Stimulated activated CD8-positive, alpha-beta memory T cell treated with anti-CD3 and anti-CD28 coated beads, Interleukin-7, amount 100 ng/mL, for 1 hour (primary cell): ENCODE data around the gene DYNLT2.
"Not testable (repeated sequence)": the region's sequence is repeated elsewhere in the genome, so short reads cannot be mapped to it uniquely, and the experiment has no call there.

Experiments
- DNase-seq, 2 donors: peaks; one replicate each; pipeline ENCODE4 v3.0.0-alpha.2; 2020; ENCODE audit warnings: low read depth in 2 of 2

Gene DYNLT2

DNA sequence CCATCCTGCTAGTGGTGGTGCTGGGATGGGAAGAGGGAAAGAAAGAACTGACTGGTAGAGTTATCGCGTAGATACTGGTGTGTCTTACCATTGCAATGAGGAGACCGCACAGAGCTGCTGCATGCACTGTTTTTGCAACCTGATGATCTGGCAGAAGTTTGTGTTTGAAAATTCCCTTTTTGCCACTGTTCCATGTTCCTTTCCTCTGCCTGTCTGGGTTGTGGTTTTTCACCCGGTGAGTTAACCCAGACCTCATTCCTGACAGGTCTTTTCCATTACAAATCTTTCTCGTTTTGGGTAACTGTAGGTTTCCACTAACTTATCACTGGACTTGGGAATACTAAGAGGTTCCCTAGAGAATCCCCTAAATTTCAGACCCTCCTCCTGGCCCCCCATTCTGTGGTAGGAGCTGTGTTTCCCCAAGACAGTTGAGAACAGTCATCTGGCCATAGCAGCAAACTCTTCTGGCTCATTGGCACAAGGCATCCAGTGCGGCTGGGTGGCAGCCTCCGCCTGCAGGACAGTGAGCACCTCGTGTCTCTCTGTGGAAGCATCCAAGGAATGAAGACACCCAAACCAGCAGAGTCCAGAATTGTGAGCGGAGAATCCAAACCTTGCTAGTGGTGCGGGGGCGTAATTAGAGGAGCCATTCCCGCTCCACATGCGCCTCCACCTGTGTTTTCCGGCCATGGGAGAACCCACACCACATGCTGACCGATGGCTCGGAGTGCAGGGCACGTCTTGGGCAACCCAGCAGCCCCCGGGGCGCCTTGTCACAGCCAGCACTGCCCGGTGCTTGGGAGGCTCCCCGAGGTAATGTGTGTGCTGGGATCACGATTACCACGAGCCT lies 32.8 kb upstream of the DYNLT2 start:
- DNase-seq, result no peak

DNA sequence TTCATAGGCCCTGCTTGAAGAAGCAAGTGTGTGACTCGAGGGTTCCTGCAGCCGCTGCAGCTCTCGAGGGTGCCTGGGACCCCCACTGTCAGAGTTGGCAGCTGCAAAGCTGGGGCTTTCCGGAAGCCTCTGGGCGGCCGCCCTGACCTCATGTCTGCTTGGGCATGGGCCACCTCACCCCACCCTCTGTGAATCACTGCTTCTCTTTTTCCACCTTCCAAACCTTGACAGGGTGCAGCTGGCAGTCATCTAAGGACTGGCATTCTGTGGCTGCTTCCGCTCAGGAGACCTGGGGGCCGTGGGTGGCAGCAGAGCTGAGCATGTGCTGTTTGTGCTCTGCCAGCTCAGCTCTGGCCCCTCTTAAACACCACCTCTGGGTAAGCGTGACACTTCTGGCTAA lies 32.0 kb upstream of the DYNLT2 start:
- no peak for DNase-seq

DNA sequence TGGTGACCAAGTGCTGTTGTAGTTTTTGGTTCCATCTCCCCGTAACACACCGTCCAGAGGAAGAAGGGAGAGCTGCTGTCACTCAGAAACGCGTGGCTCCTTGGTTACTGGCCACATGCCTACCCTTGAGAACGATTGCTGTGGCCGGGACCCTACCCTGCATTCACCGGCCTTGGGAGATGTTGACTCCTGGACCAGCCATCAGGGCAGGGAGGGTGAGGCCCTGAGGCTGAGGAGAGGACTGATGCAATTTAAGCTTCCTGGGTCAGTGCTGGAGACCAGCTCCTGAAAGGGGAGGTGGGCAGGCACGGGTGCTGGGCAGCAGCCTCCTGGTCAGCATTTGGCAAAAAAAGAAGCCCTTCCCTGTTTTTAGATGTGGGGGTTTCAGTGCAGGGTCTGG lies 31.6 kb upstream of the DYNLT2 start:
- no peak for DNase-seq

DNA sequence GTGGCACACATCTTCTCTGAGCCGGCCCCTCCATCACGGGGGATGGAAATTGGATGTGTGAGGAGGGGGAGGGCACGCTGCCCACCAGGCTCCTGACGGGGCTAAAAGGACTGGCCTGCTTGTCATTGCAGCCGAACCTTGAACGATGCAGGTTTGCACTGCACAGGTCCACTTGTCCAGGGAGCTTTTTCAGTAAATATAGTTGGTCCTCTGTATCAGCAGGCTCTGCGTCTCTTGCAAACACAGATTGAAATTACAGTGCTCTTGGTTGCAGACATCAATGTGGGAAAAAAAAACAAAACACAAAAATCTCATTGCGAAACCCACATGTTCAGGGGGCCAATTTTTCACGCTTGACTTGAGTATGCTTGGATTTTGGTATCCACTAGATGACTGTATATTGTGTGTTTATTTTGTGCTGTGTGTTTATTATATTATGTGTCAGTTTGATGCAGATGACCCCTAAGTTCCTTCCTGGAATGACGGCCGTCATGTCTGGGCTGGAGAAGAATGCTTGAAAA lies 29.3 kb upstream of the DYNLT2 start:
- no peak for DNase-seq

DNA sequence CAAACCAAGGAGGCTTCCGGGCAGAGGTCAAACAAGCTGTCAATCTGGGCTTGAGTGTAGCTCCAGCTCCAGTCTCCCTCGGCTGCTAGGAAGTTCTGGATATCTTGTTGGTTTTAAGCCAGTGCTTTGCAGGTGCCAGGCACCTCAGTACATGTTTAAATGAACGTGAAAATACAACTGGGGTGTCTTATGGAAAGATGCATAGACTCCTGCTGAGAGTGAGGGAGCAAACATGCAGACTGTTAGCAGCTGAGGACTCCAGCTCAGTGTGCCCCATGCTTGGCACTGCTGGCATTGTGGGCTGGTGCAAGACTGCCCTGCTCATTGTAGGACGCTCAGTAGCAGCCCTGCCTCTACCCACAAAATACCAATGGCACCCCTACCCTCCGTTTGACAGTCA lies 28.5 kb upstream of the DYNLT2 start:
- DNase-seq, result no peak

DNA sequence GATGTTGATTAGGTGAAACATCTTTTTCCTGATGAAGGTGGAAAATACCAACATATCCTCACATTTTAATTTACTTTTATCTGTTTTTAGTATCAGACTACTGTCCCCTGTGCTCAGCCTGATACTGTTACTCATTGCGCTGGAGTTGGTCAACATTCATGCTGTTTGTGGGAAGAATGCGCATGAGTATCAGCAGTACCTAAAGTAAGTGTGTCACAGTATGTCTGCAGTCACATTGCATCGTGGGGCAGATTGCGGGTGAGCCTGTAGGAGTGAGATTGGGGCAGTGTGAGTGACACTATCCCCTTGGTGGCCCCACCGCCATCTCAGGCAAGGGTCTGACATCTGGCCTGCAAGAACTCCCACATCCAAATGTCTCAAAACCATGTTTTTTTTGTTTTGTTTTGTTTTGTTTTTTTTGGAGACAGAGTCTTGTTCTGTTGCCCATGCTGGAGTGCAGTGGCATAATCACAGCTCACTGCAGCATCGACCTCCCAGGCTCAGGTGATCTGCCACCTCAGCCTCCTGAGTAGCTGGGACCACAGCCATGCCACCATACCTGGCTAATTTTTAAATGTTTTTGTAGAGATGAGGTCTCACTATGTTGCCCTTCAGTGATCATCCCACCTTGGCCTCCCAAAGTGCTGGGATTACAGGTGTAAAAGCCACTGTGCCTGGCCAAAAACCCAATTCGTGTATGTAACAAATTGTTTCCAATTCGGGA lies 27.9 kb upstream of the DYNLT2 start:
- no peak for DNase-seq

DNA sequence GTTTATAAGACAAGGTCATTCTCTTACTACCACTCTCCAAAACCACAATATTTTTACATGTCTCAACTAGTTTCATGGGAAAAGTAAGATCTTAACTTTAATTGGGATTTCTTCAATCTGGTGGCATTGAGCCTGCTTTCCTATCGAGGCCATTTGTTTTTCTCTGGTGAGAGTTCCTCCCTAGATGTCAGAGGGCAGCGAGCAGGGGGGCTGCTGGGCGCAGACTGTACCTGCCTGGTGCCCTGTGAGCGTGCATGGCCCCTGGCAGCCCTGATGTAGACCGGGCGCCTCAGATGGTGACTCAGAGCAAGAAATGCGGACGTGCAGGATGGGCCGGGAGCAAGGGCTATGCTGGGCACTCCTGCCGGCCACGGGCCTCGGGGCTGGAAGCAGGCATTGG lies 27.3 kb upstream of the DYNLT2 start:
- no peak for DNase-seq

DNA sequence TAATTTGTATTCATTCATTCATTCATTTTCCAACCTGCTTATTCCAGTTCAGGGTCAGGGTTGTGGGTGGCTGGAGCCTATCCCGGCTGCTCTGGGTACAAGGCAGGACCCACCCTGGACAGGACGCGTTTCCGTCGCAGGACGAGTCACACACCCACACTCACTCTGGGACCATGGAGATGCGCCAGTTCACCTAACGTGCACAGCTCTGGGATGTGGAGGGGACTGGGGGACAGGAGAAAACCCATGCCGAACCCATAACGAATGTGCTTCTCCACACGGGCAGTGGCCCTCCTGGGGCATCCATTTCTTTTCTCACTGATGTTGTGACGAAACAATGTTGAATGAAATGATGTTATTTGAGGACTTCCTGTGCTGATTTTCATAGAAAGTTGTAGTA lies 26.5 kb upstream of the DYNLT2 start:
- no peak for DNase-seq

DNA sequence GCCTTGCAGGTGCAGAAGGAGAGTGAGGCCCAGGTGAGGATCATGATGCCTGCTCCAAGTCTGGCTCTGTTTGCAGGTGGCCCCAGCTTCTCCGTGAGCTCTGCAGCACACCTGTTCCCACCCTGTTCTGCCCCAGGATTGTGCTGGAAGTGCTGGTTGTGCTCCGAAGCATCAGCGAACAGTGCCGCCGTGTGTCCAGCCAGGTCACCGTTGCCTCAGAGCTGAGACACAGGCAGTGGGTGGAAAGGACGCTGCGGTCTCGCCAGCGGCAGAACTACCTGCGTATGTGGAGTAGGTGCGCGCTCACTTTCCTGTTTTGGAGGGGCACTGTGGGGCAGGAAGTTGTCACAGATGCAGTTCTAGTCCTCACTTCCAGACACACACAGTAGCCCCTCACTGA lies 25.0 kb upstream of the DYNLT2 start:
- no peak for DNase-seq

DNA sequence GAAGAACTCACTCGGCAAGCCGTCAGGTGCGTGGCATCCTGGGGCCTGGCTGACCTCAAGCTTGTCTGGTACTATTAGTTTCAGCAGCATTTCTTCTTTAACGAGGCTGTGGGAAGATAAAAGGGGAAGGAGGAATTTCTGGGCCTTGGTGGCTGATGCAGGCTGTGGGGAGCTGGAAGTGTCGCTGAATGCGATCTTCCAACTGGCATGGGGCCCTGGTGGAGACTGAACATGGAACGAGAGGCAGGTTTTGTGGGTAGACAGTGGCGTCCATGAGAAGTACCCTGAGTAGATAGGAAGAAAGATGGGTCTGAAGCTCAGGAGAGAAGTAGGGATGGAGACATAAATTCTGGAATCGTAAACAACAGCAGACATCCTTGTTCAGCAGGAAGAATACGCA lies 23.9 kb upstream of the DYNLT2 start:
- no peak for DNase-seq

DNA sequence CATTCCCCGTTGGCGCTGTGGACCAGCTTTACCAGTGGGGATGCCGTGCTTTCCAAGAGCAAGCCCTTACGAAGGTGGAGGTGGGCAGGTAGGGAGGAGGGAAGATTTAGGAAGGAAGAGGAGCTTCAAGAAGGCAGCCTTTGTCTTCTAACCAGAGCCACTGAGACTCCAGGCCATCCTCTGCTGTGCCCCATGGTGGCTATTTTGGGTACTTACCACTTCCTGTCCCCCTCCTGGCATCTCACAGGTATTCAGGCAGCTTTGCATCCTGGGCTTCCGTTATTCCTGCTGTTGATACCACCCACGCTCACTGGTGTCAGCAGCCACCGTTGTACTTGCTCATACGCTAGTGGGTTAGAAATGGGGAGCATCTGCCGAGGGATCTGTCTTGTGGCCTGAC lies 23.0 kb upstream of the DYNLT2 start:
- no peak for DNase-seq

DNA sequence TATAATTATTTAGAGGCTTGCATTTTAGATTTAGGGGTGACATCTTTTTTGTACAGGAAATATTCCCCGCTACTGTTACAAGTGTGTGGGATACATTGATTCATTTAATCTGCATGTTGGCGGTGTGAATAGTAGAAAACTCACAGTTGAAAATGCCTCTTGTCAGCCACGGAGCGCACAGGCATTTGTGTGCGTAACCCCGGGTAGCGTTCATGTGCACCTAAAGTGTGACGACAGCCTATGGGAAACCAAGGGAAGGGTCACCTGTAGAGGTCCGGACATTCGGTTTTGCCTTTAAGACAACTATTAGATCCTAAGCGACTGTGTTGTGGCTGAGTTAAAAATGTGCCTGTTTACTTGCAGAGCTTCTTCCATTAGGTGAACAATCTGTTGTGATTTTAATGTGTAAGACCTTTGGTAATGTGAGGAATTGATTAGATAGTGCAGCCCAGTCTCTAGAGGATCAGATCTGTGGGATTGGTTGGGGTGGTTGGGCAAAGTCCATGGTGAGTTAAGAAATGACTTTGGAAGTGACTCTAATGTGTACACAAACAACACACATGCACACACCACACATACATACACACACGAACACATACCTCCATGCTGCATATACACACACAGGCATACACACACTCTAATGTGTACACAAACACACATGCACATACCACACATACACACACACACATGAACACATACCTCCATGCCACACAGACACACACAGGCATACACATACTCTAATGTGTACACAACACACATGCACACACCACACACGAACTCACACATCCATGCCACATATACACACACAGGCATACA lies 15.8 kb upstream of the DYNLT2 start:
- DNase-seq, result no peak

DNA sequence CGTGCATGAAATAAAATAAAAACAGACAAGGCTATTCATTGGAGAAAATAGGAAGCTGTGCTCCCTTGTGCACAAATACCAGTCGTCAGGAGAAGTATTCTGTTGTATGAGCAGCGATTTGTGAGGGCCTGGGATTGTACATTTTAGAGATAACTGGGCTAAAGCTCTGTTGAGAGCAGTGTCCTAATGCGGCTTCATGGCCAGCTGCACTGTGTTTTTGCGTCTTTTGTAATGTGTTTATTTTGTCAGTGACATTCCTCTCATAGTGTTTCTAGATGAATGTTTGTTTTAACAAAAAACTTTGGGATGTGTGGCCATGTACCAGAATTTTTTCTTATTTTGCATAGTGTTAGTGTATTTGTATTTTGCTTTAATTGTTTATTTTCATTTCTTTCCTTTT lies 14.9 kb upstream of the DYNLT2 start:
- DNase-seq, result no peak

DNA sequence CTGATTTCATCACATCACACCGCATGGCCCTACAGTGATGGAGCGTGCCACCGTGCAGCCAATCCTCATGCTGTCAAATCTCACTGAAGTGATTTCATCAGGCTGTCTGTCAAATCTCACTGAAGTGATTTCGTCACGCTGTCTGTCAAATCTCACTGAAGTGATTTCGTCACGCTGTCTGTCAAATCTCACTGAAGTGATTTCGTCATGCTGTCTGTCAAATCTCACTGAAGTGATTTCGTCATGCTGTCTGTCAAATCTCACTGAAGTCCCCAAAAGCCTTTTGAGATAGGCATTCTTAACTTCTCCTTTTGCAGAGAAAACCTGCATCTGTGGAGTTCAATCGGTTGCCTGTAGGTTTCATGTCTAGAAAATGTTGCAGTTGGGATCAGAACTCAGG lies 14.4 kb upstream of the DYNLT2 start:
- not testable (repeated sequence) for DNase-seq

DNA sequence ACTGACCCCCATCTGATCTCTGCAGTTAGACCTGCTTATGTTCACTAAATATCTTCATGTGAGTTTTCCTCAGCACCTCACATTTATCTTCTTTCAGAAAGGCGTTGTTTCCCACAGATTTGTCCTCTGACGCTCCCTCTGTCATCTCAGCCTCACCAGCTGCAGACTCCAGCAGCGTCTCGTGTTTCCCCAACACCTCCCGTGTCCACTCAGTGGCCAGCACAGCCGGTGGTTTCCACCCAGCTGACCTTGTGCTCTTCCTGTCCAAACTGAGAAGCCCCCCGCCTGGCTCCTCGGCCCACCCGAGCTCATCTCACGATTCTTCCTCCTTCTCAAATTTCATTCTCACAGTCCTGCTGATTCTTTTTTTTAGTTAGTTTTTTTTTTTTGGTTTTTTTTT lies 12.5 kb upstream of the DYNLT2 start:
- no peak for DNase-seq

DNA sequence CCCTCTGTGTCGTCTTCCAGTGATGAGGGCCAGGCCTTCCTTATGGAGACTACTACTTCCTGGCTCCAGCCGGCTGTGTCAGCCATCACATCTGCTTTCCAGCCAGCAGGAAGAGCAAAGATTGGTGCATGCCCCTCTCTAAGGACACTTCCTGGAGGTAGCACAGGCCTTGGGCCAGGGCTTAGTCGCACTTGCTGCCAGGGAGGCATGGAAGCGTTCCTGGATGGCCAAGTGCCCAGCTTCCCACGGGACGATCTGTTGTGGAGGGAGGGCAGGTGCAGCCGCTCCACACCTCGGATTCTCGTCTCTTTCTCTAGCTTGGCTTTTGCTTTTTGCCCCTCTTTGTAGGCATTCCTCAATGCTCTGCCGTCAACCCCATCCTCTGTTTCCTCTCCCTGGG lies 11.9 kb upstream of the DYNLT2 start:
- DNase-seq, result no peak

DNA sequence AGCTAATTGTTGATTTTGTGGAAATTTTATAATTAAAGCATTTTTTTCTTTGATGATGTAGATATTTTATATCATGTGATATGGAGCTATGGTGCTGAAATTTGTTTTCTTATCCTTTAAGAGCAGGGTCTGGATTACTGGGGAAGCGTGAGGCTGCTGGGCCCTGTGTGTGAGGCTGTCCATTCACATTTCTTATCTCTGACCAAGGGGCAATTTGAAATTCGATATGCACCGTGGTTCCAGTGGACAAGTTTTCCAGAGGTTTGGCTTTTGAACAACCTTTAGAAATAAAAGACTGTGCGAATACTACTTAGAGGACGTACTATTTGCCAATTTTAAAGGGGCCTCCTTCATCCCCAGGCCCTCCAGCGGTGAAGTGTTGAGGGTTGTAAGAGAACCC lies 3.8 kb upstream of the DYNLT2 start:
- no peak for DNase-seq

DNA sequence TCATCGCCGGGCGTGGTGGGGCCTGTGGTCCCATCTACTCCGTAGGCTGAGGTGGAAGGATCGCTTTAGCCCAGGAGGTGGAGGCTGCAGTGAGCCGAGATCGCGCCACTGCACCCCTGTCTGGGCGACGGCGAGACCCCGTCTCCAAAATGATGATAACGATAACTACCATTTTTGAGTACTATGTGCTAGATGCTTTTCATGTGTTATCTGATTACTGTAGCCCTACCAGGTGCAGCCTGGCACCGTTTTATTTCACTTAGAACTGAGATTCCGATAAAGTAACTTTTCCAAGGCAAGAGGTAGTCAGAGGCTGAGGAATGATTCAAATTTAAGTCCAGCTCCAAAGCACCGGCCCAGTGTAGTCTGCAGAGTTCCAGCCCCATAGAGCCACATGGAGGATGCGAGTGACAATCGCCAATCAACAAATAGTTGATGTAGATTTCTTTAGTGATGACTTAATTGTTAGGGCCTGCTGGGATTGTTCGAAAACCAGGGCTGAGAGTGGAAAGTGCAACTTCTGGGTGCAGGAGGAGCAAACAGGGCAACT lies 777 bp upstream of the DYNLT2 start:
- no peak for DNase-seq

DNA sequence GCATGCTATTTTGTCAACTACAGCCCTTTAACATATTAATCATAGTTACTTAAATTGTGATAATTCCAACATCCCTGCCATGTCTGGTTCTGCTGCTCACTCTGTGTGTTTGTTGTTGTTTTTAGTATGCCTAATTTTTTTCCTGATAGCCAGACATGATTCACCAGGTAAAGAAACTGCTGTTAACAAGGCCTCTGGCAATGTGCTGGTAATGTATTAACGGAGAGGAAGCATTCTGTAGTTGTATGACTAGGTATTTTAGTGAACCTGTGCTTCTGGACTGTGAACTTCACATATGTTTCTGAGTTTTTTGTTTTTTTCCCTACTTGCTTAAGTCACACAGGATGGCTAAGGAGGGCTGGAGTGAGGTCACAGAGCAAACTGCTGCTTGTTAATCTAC lies 4.8 kb downstream of the DYNLT2 start:
- DNase-seq, result no peak

DNA sequence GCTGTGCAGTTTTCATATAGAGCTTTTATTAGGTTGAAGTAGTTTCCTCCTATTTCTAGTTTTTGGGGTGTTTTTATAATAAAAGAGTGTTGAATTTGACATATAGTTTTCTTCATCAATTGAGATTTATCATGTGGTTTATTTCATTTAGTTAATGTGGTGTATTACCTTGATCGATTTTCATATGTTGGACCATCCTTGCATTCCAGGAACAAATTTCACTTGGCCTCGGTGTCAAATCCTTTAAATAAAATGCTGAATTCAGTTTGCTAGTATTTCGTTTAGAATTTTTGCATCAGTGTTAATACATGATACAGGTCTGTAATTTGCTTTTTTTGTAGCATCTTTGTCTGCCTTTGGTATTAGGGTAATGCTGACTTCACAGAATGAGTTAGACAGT lies 6.0 kb downstream of the DYNLT2 start:
- no peak for DNase-seq

DNA sequence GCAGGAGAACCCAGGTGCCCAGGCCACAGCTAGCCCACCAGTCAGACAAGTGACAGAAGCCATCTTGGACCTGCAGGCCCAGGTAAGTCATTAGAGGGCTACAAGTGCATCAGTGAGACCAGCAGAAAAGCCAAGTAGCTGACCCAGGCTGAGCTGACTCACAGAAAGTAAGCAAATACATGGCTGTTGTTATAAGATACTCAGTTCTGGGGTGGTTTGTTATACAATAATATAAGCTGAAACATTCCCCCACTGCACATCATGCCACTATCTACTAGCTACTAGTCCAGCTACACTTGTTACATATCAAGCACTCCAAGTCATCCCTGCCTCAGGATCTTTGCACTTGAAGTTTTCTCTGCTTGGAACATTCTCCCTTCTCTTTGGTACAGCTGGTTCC lies 10.0 kb downstream of the DYNLT2 start:
- no peak for DNase-seq

DNA sequence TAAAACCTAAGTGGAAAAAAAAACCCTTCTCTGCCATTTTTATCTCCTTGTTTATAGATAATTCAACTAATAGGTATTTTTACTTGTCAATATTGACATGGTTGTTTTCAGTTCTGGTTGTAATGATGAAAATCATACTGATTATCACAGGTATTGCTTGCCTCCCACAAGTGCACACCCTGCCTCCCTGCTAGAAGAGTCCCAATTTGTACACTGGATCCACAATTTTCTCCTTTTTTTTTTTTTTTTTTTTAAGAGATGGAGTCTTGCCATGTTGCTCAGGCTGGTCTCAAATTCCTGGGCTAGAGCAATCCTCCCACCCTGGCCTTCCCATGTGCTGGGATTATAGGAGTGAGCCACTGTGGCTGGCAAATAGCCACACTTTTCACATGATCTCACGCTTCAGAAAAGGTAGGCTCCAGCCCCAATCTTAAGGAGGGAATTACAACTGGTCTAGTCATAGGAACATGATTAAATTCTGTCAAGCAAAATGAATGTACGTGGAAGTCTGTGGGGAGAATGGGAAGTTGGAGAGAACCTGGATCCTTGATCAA lies 12.3 kb downstream of the DYNLT2 start:
- DNase-seq, result no peak
